T-helper 2 cell treated with Interferon-gamma antibody and Interleukin-4, amounts not matched to agents 5 μg/mL and 100 μg/mL, for 36 hours (primary cell): Measurements from ENCODE around the gene APMAP.

Experiments used
- DNase-seq: peaks from one replicate; pipeline ENCODE4 v3.0.0; 2021; ENCODE audit warnings: low spot score
- H3K27ac Mint-ChIP-seq: one replicate; pipeline ENCODE4 v1.8.0; 2021; ENCODE audit warnings: mild to moderate bottlenecking, mixed read lengths
- H3K27me3 Mint-ChIP-seq: one replicate; pipeline ENCODE4 v1.8.0; 2021; ENCODE audit warnings: low read depth, mixed read lengths
- H3K36me3 Mint-ChIP-seq: one replicate; pipeline ENCODE4 v1.8.0; 2021; ENCODE audit warnings: low read depth, mixed read lengths
- H3K4me1 Mint-ChIP-seq: one replicate; pipeline ENCODE4 v1.8.0; 2021; ENCODE audit warnings: low read depth, mixed read lengths
- H3K4me3 Mint-ChIP-seq: one replicate; pipeline ENCODE4 v1.8.0; 2022; ENCODE audit warnings: mild to moderate bottlenecking, moderate library complexity, mixed read lengths
- H3K9me3 Mint-ChIP-seq: one replicate; pipeline ENCODE4 v1.8.0; 2021; ENCODE audit warnings: mixed read lengths

Gene APMAP

GRCh38 chr20:24994186-24994465, 1.6 kb upstream of the APMAP start:
- H3K4me1 Mint-ChIP-seq: peaks cover 27% of the 10 kb centered on the region
- no peaks in the 10 kb centered on the region for H3K9me3 Mint-ChIP-seq
- no peak overlapping the region for H3K27ac Mint-ChIP-seq
- H3K27me3 Mint-ChIP-seq: peaks cover 17% of the 10 kb centered on the region
- peaks cover 8% of the 10 kb centered on the region for H3K36me3 Mint-ChIP-seq
- peak overlapping the region; percentile 33 for H3K4me3 Mint-ChIP-seq
- DNase-seq: no peak

- H3K36me3 Mint-ChIP-seq: peaks cover 9% of the 10 kb centered on the region
- peaks cover 11% of the 10 kb centered on the region for H3K27me3 Mint-ChIP-seq
- H3K4me1 Mint-ChIP-seq: peaks cover 31% of the 10 kb centered on the region
- DNase-seq: no peak
- H3K27ac Mint-ChIP-seq: peak overlapping the region; percentile 89
- H3K9me3 Mint-ChIP-seq: no peaks in the 10 kb centered on the region
- H3K4me3 Mint-ChIP-seq: peak overlapping the region; percentile 93
Measured at GRCh38 chr20:24993337-24994185, 1.0 kb upstream of the APMAP start.

- Mint-ChIP-seq H3K9me3 (no peaks in the 10 kb centered on the region), H3K36me3 (peaks cover 12% of the 10 kb centered on the region), H3K4me3 (peak overlapping the region; percentile 93), H3K4me1 (peaks cover 40% of the 10 kb centered on the region), H3K27me3 (peaks cover under 1% of the 10 kb centered on the region), H3K27ac (peak overlapping the region; percentile 89)
- DNase-seq: no peak
Measured at GRCh38 chr20:24991897-24992486, 559 bp downstream of the APMAP start.

GRCh38 chr20:24990810-24991252, 1.7 kb downstream of the APMAP start:
- H3K36me3 Mint-ChIP-seq: peaks cover 12% of the 10 kb centered on the region
- peaks cover 40% of the 10 kb centered on the region for H3K4me1 Mint-ChIP-seq
- H3K27ac Mint-ChIP-seq: peak overlapping the region; percentile 89
- DNase-seq: no peak
- no peaks in the 10 kb centered on the region for H3K9me3 Mint-ChIP-seq
- H3K4me3 Mint-ChIP-seq: peak overlapping the region; percentile 93
- no peaks in the 10 kb centered on the region for H3K27me3 Mint-ChIP-seq

- Mint-ChIP-seq H3K27me3 (no peaks in the 10 kb centered on the region), H3K36me3 (peaks cover 14% of the 10 kb centered on the region), H3K4me1 (peaks cover 49% of the 10 kb centered on the region), H3K4me3 (no peak overlapping the region), H3K27ac (no peak overlapping the region), H3K9me3 (no peaks in the 10 kb centered on the region)
- no peak for DNase-seq
Measured at GRCh38 chr20:24989162-24989561, 3.4 kb downstream of the APMAP start.

GRCh38 chr20:24987873-24988835, 4.4 kb downstream of the APMAP start:
- H3K27me3 Mint-ChIP-seq: no peaks in the 10 kb centered on the region
- peaks cover 45% of the 10 kb centered on the region for H3K4me1 Mint-ChIP-seq
- H3K9me3 Mint-ChIP-seq: no peaks in the 10 kb centered on the region
- no peak overlapping the region for H3K4me3 Mint-ChIP-seq
- peaks cover 20% of the 10 kb centered on the region for H3K36me3 Mint-ChIP-seq
- DNase-seq: no peak
- H3K27ac Mint-ChIP-seq: no peak overlapping the region

- Mint-ChIP-seq H3K27ac (no peak overlapping the region), H3K36me3 (peaks cover 28% of the 10 kb centered on the region), H3K9me3 (no peaks in the 10 kb centered on the region), H3K4me1 (peaks cover 46% of the 10 kb centered on the region), H3K4me3 (no peak overlapping the region), H3K27me3 (no peaks in the 10 kb centered on the region)
- no peak for DNase-seq
Measured at GRCh38 chr20:24987244-24987643, 5.3 kb downstream of the APMAP start.

- Mint-ChIP-seq H3K27ac (no peak overlapping the region), H3K4me1 (peaks cover 43% of the 10 kb centered on the region), H3K4me3 (no peak overlapping the region), H3K9me3 (no peaks in the 10 kb centered on the region), H3K27me3 (no peaks in the 10 kb centered on the region), H3K36me3 (peaks cover 33% of the 10 kb centered on the region)
- no peak for DNase-seq
Measured at GRCh38 chr20:24986436-24987015, 6.0 kb downstream of the APMAP start.

GRCh38 chr20:24985802-24986201, 6.7 kb downstream of the APMAP start:
- DNase-seq: no peak
- peak overlapping the region; percentile 12 for H3K27ac Mint-ChIP-seq
- H3K27me3 Mint-ChIP-seq: no peaks in the 10 kb centered on the region
- H3K4me3 Mint-ChIP-seq: no peak overlapping the region
- H3K4me1 Mint-ChIP-seq: peaks cover 43% of the 10 kb centered on the region
- H3K9me3 Mint-ChIP-seq: no peaks in the 10 kb centered on the region
- peaks cover 38% of the 10 kb centered on the region for H3K36me3 Mint-ChIP-seq

GRCh38 chr20:24984961-24985640, 7.5 kb downstream of the APMAP start:
- Mint-ChIP-seq H3K4me3 (no peak overlapping the region), H3K27me3 (no peaks in the 10 kb centered on the region), H3K36me3 (peaks cover 40% of the 10 kb centered on the region)

GRCh38 chr20:24983896-24984295, 8.7 kb downstream of the APMAP start:
- Mint-ChIP-seq H3K36me3 (peaks cover 49% of the 10 kb centered on the region), H3K4me3 (no peak overlapping the region), H3K27me3 (no peaks in the 10 kb centered on the region), H3K4me1 (peaks cover 33% of the 10 kb centered on the region), H3K27ac (no peak overlapping the region), H3K9me3 (no peaks in the 10 kb centered on the region)
- no peak for DNase-seq

More at GRCh38 chr20:24984961-24985640, 7.5 kb downstream of the APMAP start:
- no peak for DNase-seq
- peak overlapping the region; percentile 12 for H3K27ac Mint-ChIP-seq
- peaks cover 36% of the 10 kb centered on the region for H3K4me1 Mint-ChIP-seq
- H3K9me3 Mint-ChIP-seq: no peaks in the 10 kb centered on the region

GRCh38 chr20:24981790-24982189, 10.8 kb downstream of the APMAP start:
- Mint-ChIP-seq H3K9me3 (peaks cover 2% of the 10 kb centered on the region), H3K36me3 (peaks cover 65% of the 10 kb centered on the region), H3K27me3 (no peaks in the 10 kb centered on the region), H3K27ac (no peak overlapping the region), H3K4me1 (peaks cover 23% of the 10 kb centered on the region), H3K4me3 (no peak overlapping the region)
- no peak for DNase-seq

- DNase-seq: no peak
- peaks cover 70% of the 10 kb centered on the region for H3K36me3 Mint-ChIP-seq
- no peak overlapping the region for H3K4me3 Mint-ChIP-seq
- peaks cover 6% of the 10 kb centered on the region for H3K9me3 Mint-ChIP-seq
- no peak overlapping the region for H3K27ac Mint-ChIP-seq
- H3K27me3 Mint-ChIP-seq: no peaks in the 10 kb centered on the region
- peaks cover 23% of the 10 kb centered on the region for H3K4me1 Mint-ChIP-seq
Measured at GRCh38 chr20:24981282-24981681, 11.3 kb downstream of the APMAP start.
